K562 (cell line): ENCODE data around the gene FBLIM1. TPM values are rescaled to one million over a fixed set of nuclear protein-coding genes. Genes with fewer than 3 reads are reported as not detected.

Source experiments
- ATAC-seq: fragments of 200-7000 bp; cut with Tn5 transposase; 3 replicates; pipeline ENCODE4 v1.9.1; 2020; ENCODE audit warnings: moderate library complexity
- BruUV-seq: library from RNA; stranded (reverse); fragments of 400-500 nt; replicated peaks from 2 replicates; lab custom pipeline; 2021; lab: Mats Ljungman, UMichigan
- CTCF ChIA-PET: fragments of 300-600 bp; formaldehyde crosslinking; extraction: SDS; loops from one replicate; lab custom pipeline; 2021; ENCODE audit warnings: low intra/inter-chr PET ratio; lab: Yijun Ruan, JAX
- POLR2A ChIA-PET: fragments of 300-600, 350-650 bp; sonication (Branson Sonifier 250); formaldehyde crosslinking; extraction: SDS; loops from one replicate; lab custom pipeline; 2021; ENCODE audit warnings: antibody characterized with exemption, inconsistent platforms; lab: Yijun Ruan, JAX
- DNase-seq, 4 experiments: peaks; one replicate each; pipeline versions ENCODE4 v3.0.0 to v3.0.0-alpha.2; 2011 to 2018; ENCODE audit warnings: low spot score in 3 of 4, mixed read lengths in 3 of 4; ENCODE audit errors: extremely low read depth in 1 of 4
- FAIRE-seq: peaks from 2 replicates; lab custom pipeline; 2011; peaks lifted over from hg19 to GRCh38; lab: Jason Lieb, UNC
- H2AFZ ChIP-seq: 2 replicates; pipeline ENCODE4 v1.6.0; 2011; ENCODE audit warnings: low read depth, low read length, control low read depth, inconsistent platforms
- H3K27ac ChIP-seq: fragments of 200-600 bp; 3 replicates; pipeline ENCODE4 v1.8.0; 2011; ENCODE audit warnings: low read depth, mild to moderate bottlenecking, control low read depth, inconsistent platforms, low read length, moderate library complexity, mixed read lengths; ENCODE audit errors: extremely low read depth
- H3K27me3 ChIP-seq, 2 experiments: fragments of 300-600 bp in 1 of 2; 2 replicates in 1 of 2; 3 replicates in 1 of 2; pipeline versions ENCODE4 v1.6.0 to v1.8.0; 2011; ENCODE audit warnings: inconsistent platforms in 2 of 2, low read length in 2 of 2, mild to moderate bottlenecking in 1 of 2, mixed read lengths in 1 of 2, moderate library complexity in 1 of 2; ENCODE audit not compliant: control insufficient read depth in 2 of 2, insufficient read depth in 2 of 2
- H3K36me3 ChIP-seq: fragments of 300-600 bp; 3 replicates; pipeline ENCODE4 v1.8.0; 2011; ENCODE audit warnings: mild to moderate bottlenecking, low read length, inconsistent platforms; ENCODE audit not compliant: control insufficient read depth, insufficient read depth
- H3K4me1 ChIP-seq, 2 experiments: fragments of 200-600 bp in 1 of 2; replicated peaks in 1 of 2; 2 replicates in 1 of 2; 3 replicates in 1 of 2; pipeline versions ENCODE4 v1.5.1 to v1.8.0; 2011; ENCODE audit warnings: inconsistent platforms in 2 of 2, low read length in 2 of 2, mild to moderate bottlenecking in 1 of 2, mixed read lengths in 1 of 2, moderate library complexity in 1 of 2; ENCODE audit not compliant: control insufficient read depth in 2 of 2, insufficient read depth in 2 of 2
- H3K4me2 ChIP-seq: 2 replicates; pipeline ENCODE4 v1.6.1; 2011; ENCODE audit warnings: low read length, control low read depth, inconsistent platforms, mixed read lengths; ENCODE audit not compliant: insufficient read depth
- H3K4me3 ChIP-seq: fragments of 200-600 bp; sonication (generic), shearing (Covaris generic); 2 replicates; pipeline ENCODE4 v1.5.1; 2016; ENCODE audit warnings: control low read depth, inconsistent platforms
- H3K79me2 ChIP-seq: fragments of 200-600 bp; 3 replicates; pipeline ENCODE4 v1.8.0; 2011; ENCODE audit warnings: low read length, inconsistent platforms; ENCODE audit not compliant: control insufficient read depth, insufficient read depth
- H3K9ac ChIP-seq, 2 experiments: 2 replicates each; pipeline versions ENCODE4 v1.6.0 to v1.6.1; 2011; ENCODE audit warnings: low read depth in 2 of 2, low read length in 2 of 2, control low read depth in 1 of 2, inconsistent platforms in 1 of 2, mild to moderate bottlenecking in 1 of 2, mixed read lengths in 1 of 2; ENCODE audit not compliant: insufficient read depth in 1 of 2
- H3K9me1 ChIP-seq: one replicate; pipeline ENCODE4 v1.6.0; 2011; ENCODE audit warnings: inconsistent platforms, mild to moderate bottlenecking, low read length, moderate library complexity; ENCODE audit not compliant: control insufficient read depth, insufficient read depth
- H3K9me3 ChIP-seq: replicated peaks from 2 replicates; pipeline ENCODE4 v1.5.1; 2011; ENCODE audit warnings: low read depth, low read length, inconsistent platforms; ENCODE audit not compliant: control insufficient read depth, insufficient read depth
- H4K20me1 ChIP-seq: replicated peaks from 2 replicates; pipeline ENCODE4 v1.6.1; 2011; ENCODE audit warnings: low read length, inconsistent platforms, mixed read lengths; ENCODE audit not compliant: control insufficient read depth, insufficient read depth
- SAP30 ChIP-seq: fragments of 200-600 bp; sonication (generic); IDR thresholded peaks from 2 replicates; pipeline ENCODE4 v1.6.1; 2012; ENCODE audit warnings: borderline replicate concordance, low read depth, mild to moderate bottlenecking, moderate library complexity, low read length, control low read depth, inconsistent platforms; ENCODE audit not compliant: insufficient read depth, poor library complexity, severe bottlenecking
- UBTF ChIP-seq, 2 experiments: IDR thresholded peaks; 2 replicates each; pipeline ENCODE4 v1.6.1; 2012; ENCODE audit warnings: improper control_type of control experiment in 2 of 2, low read depth in 2 of 2, low read length in 2 of 2, borderline replicate concordance in 1 of 2
- ZNF740 ChIP-seq, 3 experiments: fragments of 200-800 bp in 1 of 3; sonication (Bioruptor generic) in 1 of 3; sonication (generic) in 1 of 3; formaldehyde crosslinking in 1 of 3; IDR thresholded peaks; 2 replicates each; pipeline versions ENCODE4 v1.6.1 to v1.8.0; 2016 to 2022; ENCODE audit warnings: mild to moderate bottlenecking in 2 of 3, missing compliant biosample characterization in 2 of 3, missing genetic modification characterization in 2 of 3, missing genetic modification reagents in 1 of 3
- WGBS: fragments of 100-300 bp; shearing (Covaris generic); methylation state at CpG from one replicate; pipeline ENCODE4 v1.1.6; 2016; ENCODE audit warnings: low coverage, mixed read lengths; ENCODE audit not compliant: insufficient coverage; ENCODE audit errors: missing lambda C conversion rate; 5-methylcytosine and 5-hydroxymethylcytosine counted together
- in situ Hi-C: fragments of 300-500 bp; cut with MboI; formaldehyde crosslinking; loops from 4 replicates; pipeline ENCODE4 v1.15.0; 2018; ENCODE audit warnings: inconsistent platforms, mixed read lengths
- intact Hi-C: fragments of 100-400 bp; cut with micrococcal nuclease; formaldehyde crosslinking; loops from 2 replicates; pipeline ENCODE4 v1.14.2; 2022
- polyA plus RNA-seq, 8 experiments: library from polyadenylated mRNA; depleted of rRNA in 4 of 8; stranded (reverse) in 5 of 8; unstranded in 3 of 8; fragments of >200 nt; fragmentation: Nextera tagmentation in 2 of 8; fragmentation: Illumina TruSeq in 1 of 8; extraction: Ambion mirVana in 2 of 8; extraction: Trizol in 1 of 8; gene quantifications; 2 replicates each; pipeline versions ENCODE4 v1.2.1 to v1.2.3, GENCODE V29; 2011 to 2014; ENCODE audit warnings: inconsistent platforms in 1 of 8, missing spikeins in 1 of 8
- total RNA-seq, 7 experiments: library from RNA; depleted of rRNA in 6 of 7; stranded (reverse); fragments of >200 nt in 6 of 7; fragmentation: Illumina TruSeq in 2 of 7; extraction: Trizol in 2 of 7; gene quantifications; 2 replicates each; pipeline versions ENCODE4 v1.2.1 to v1.2.3, GENCODE V29; 2011 to 2021; ENCODE audit warnings: low replicate concordance in 1 of 7

The FBLIM1 gene
- total and polyA plus RNA-seq, 9 of the 15 experiments (the other 6 are each of a cell fraction or from before 2014, with no cell fraction given), result 0.14 to 0.24 TPM; not detected in 7

- POLR2A ChIA-PET, result no interaction called here
- Histone ChIP-seq H3K9me3 (no peaks in the 10 kb centered on the region), H3K4me2 (no peak overlapping the region), H3K4me3 (no peak overlapping the region), H3K27ac (no peak overlapping the region), H3K27me3 (peaks cover 7 to 29% of the 10 kb centered on the region in 2 experiments; a peak in 3 of 5 replicates), H3K9ac (peak overlapping the region in 1 of 2 experiments; percentile 74; a peak in 2 of 4 replicates), H2AFZ (no peak overlapping the region), H3K36me3 (no peaks in the 10 kb centered on the region), H4K20me1 (0 out of 2 replicates have a peak, but pooled peaks cover 4% of the 10 kb centered on the region), H3K4me1 (peaks cover 0 to 27% of the 10 kb centered on the region in 2 experiments; a peak in 2 of 5 replicates), H3K79me2 (no peaks in the 10 kb centered on the region), H3K9me1 (no peaks in the 10 kb centered on the region)
- intact Hi-C loops, result no loop called here
- DNase-seq, result no peak
- CTCF ChIA-PET, result no interaction called here
- WGBS, result 9% methylated on average over 8 of the region's 8 CpGs
- TF ChIP-seq UBTF (IDR thresholded peaks at IDR 0.05; ENCODE audit: borderline replicate concordance in 1 of 2, low read depth in 2 of 2, low read length in 2 of 2) (no peak), ZNF740 (CRISPR knock-in tag; IDR thresholded peaks at IDR 0.05) (peak; percentile 24; the same call in 1 of the 2 replicates), ZNF740 (tag; IDR thresholded peaks at IDR 0.05) (no peak), SAP30 (no peak)
- no peak for FAIRE-seq
- in situ Hi-C loops, result no loop called here
- no TSS peak for BruUV-seq
- no peak for ATAC-seq
Measured at GRCh38 chr1:15747378-15747777, 11.2 kb upstream of the FBLIM1 start.
